CD4-positive, alpha-beta T cell treated with Interleukin-21 for 1 hour (primary cell): ENCODE data around the gene AGRN.
"Not testable (repeated sequence)": the region's sequence is repeated elsewhere in the genome, so short reads cannot be mapped to it uniquely, and the experiment has no call there.

ENCODE experiments used
- DNase-seq: peaks from one replicate; pipeline ENCODE4 v3.0.0-alpha.2; 2020

Gene AGRN

DNA sequence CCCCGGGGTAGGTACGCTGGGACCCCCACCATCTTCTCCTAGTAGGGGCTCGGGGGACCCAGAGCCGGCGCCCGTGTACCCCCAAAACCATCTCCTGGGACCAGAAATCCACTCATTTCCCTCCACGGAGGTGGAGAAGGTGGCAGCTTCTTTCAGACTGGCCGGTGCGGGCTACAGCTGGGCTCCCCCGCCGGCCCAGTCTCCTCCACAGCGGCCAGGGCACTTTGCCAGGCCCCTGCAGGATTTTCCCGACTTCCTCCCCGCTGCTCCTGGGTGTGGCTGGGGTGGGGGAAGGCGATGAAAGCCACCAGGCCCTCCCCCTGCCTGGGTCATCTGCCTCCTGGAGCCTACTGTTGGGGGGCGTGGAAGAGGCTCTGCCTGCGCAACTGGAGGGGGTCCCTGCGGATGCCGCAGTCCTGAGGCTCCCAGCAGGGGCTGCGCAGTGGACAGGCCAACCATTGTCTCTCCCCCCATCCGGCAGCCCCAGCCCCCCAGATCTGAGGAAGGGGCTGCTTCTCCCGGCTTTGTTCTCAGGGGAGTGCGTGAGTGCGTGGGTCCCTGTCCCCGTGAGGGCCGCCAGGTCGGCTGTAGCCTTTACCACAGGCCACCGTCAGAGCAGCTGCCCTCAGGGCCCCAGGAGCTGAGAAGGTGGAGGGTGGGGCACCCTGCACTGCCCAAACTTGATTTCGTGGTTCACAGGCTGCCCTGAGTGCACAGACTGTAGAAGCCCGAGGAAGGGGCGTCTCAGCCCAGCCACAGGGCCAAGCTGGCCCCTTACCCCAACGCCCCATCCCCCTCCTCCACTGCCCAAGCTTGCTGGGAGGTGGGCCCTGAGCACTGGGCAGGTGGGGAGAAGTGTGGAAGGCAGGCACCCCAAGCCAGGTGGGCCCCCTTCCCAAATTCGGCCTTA lies 1.3 kb downstream of the AGRN start:
- DNase-seq: no peak

DNA sequence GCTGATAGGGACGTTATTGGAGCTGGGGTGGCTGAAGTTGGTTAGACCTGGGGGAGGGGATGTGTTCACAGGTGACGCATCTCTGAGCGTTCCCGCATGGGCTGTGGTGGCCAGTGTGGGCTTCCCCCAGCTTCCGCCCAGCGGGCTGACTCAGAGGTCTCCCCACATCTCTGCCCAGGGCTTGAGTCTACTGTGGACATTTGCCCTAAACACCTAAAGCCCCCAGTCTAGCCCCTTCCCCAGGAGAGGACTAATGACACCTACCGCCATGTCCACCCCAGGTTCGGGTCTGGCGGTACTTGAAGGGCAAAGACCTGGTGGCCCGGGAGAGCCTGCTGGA lies 2.0 kb downstream of the AGRN start:
- DNase-seq: no peak

DNA sequence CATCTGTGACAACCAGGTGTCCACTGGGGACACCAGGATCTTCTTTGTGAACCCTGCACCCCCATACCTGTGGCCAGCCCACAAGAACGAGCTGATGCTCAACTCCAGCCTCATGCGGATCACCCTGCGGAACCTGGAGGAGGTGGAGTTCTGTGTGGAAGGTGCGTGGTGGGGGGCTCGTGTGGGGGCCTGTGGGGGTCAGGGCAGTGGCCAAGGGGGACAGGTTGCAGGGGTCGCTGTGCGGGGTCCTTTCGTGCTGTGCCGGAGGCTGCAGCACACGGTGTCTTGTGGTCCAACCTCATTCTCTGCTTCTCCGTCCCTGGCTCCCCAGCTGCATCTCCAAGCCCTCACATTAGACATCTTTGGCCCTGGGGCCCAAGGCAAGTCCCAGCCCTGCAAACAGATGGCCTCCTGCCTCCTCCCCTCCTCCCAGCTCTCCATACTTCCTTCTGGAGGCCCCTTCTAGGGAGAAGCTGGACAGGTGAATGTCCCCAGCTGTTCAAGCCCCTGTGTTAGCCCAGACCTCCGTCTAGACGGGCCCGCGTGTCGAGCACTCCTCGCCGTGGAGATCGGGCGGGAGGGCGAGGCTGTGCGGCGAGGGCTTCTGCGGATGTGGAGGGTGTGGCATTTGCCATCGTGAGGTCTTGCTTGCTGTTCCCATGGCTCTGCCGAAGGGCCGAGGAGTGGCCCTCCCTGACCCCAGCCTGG lies 2.5 kb downstream of the AGRN start:
- DNase-seq: no peak

DNA sequence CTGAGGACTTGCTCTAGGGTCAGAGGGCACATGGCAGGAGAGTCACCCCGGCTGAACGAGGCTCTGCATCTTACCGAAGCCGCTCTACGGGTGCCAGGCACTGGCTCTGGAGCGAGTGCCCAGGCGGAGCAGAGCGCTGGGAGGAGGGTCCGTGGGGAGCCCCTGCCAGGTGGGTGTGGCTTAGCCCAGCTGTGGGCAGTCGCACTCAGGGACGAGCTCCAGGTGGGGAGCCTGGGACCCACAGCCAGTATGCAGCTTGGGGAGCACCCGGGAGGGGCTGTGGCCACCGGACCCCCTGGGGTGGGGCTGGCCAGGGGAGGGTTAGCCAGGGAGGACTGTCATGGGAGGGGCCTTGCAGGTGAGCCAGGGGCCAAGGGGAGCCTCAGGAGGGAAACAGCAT lies 3.8 kb downstream of the AGRN start:
- DNase-seq: no peak

DNA sequence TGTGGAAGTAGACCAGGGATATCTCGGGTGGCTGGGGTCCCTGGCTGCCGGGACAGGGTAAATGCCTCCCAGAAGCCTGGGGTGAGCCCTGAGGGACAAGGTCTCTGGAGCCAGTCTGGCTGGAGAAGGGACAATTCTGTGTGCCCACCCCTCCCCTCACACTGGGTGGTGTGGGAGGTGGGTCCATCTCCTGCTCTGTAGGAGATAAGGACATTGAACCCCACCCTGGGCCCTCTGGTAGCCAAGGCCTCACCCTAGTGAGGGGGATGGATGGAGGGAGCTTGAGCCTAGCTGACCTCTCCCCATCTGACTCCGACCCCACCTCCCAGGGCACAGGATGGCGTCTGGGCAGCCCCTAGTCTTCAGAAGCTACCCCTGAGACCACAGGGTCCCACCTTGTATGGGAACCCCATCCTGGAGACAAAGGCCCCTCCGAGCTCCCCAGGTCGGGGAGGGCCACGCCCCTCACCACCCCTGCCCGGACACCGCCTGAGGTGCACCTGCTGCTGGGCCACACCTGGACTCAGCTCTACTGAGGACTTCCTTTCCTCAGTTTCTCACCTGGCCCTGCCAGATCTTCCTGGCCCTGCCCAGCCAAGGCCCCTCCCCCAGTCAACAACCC lies 4.3 kb downstream of the AGRN start:
- DNase-seq: no peak

DNA sequence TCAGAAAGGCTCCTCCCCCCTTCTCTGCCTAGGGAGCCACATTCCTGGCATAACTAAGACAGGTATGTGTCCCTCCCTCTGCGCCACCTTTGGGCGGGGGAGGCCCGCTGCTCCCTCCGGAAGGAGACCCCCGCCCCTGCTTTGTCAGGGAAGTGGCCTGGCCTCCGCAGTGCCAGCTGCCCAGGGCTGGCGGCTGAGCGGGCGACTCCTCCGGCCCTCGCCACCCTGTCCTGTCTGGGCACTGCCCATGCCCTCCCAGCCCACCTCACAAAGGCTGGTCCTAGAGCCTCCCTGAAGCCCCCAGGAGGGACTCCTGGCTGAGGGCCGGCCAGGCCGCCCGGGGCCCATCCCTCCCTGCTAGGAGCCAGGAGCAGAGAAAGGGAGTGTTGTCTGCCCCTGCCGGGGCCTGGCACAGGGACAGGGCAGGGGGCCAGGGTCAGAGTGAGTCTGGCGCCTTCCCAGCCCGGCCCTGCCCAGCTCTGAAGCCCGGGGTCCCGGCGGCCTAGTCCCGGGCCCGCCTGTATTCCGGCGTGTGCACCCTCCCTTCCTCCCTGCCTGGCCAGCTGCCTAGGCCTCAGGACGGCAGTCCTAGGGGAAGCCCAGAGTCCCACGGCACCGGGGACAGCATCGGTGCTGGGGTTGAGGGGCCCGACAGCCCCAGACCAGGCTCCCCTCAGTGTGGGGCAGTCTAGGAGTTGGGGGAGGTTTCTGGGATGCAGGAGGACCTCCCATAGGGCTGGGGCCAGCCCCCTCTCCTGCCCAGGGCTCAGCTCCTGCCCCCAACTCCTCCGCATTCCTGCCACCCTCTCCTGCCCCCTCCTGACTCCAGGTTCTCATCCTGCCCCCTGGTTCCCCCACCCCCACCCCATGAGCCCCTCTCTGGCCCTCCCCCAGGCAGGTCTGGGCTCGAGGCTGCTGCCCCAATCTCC lies 5.1 kb downstream of the AGRN start:
- DNase-seq: no peak

DNA sequence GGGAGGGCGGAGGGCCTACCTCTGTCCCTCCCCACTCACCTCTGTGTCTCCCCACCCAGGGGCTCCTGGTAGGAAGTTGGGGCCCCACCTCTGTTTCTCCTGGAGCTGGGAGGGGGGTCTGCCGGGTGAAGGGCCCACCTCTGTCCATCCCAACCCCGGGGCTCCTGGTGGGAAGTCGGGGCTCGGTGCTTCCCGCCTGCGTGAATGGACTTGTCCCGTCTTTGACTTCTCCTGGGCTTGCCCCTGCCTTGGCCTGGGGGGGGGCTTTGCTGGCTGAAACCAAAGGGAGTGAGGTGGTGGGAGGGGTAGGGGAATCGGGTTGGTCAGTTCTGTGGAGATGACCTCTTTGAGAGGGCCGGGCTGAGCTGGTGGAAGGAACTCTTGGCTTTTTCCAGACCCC lies 5.8 kb downstream of the AGRN start:
- DNase-seq: no peak

DNA sequence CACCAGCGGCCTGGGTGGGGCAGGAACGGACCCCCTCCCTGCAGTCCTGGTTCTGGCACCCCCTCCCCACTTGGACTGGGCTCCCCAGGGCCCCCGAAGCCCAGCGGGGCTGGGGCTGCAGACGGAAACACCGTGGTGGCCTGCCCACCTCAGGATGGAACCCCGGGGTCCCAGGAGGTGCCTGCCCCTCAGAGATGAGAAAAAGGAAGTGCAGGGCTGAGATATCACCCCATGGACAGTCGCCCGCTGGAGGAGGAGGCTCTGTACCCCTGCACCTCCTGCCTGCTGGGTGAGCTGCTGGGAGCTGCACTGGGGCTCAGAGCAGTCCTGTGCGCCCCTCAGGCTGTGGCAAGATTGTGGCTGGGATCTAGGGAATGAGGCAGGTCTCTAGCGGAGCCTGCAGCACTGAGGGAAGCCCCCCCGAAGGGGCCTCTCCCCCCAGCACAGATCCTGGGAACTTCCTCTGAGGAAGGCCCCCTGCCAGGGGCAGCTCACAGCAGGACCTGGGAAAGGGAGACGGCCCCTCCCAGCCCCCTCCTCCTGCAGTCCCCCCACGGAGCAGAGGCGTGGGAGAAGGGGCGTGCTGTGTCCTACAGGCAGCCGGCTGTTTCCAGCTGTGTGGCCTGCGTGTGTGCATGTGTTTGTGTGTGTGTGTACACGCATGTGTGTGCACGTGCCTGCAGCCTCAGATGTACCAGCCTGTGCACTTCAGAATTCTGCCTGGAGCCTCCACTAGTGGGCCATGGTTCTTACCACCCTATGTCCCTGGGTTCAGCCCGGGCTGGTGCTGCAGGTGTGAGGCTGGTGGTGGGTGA lies 6.9 kb downstream of the AGRN start:
- DNase-seq: no peak

DNA sequence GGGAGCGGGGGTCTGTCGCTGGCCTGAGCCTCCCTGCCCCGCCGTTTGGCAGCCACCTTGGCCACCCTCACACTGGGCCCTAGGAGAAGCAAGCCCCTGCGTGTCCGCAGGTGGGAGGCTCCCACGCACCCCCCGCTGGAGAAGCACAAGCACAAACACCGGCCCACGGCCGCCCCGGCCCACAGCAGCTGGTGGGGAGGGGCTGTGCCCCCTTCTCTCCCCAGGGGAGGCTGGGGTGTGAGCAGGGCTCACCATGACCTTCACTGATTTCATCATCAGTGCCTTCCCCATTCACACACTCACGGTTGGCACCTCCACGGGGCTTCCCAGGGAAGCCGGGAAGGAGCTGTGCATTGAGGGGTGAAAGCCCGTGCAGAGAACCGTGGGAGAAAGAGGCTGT lies 7.9 kb downstream of the AGRN start:
- no peak for DNase-seq

DNA sequence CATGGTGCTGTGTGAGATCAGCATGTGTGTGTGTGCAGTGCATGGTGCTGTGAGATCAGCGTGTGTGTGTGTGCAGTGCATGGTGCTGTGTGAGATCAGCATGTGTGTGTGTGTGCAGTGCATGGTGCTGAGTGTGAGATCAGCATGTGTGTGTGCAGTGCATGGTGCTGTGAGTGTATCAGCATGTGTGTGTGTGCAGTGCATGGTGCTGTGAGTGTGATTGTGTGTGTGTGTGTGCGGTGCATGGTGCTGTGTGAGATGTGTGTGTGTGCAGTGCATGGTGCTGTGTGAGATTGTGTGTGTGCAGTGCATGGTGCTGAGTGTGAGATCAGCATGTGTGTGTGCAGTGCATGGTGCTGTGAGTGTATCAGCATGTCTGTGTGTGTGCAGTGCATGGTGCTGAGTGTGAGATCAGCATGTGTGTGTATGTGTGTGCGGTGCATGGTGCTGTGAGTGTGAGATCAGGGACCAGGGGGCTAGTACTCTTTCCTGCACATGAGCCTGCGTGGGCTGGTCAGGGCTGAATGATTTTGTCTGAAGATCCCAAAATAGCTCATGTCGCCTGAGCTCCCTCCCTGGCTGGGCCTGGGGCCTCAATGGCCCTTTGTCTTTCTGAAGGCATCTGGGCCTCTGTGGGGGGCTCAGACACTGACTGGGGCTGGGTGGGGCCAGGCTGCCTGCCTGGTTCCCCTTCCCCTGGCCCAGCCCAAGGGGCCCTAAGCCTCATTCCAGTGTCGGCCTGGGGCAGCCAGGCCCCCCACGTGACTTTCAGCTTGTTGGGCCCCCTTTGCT lies 11.1 kb downstream of the AGRN start:
- DNase-seq: not testable (repeated sequence)

DNA sequence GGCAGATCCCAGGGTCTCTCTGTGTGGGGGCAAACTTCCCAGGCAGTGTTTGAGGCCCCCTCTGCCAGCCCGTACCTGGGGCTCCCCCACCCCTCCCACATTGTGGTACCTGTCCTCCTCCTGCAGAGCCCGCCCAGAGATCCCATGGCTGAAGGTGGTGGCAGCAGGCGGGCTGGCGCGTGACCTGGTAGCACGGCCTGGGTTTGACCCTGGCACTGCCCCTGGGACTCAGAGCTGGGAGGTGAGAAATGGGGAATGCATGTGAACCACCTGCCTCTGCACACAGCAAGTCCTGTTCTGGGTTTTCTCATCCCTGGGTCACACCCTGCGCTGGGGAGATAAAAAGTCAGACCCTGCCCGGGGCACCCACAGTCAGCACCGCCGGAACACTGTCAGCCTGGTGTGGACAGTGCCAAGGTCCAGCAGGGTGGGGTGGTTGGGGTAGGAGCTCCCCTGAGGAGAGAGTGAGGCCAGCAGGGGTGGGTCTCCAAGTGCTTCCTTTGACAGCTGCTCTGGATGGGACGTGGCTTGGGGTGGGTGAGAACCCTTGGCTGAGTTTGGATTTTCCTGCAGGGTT lies 11.8 kb downstream of the AGRN start:
- DNase-seq: no peak

DNA sequence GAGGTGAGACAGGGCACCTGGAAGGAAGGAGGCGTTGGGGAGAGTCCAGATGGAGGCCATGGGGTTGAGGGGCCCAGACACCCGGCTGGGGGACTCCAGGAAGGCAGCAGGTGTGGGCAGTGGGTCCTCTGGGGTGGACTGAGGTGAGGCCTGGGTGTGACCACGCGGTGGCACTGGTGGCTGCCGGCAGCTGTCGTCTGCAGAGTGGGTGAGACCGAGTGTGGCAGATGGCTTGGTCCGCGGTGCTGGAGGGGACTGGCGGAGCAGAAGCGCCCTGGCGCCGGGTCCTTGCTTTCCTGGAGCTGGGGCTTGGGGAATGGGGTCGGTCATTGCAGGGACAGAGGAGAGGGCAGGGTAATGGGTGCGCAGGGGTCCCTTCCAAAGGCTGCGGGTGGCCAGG lies 12.5 kb downstream of the AGRN start:
- no peak for DNase-seq

DNA sequence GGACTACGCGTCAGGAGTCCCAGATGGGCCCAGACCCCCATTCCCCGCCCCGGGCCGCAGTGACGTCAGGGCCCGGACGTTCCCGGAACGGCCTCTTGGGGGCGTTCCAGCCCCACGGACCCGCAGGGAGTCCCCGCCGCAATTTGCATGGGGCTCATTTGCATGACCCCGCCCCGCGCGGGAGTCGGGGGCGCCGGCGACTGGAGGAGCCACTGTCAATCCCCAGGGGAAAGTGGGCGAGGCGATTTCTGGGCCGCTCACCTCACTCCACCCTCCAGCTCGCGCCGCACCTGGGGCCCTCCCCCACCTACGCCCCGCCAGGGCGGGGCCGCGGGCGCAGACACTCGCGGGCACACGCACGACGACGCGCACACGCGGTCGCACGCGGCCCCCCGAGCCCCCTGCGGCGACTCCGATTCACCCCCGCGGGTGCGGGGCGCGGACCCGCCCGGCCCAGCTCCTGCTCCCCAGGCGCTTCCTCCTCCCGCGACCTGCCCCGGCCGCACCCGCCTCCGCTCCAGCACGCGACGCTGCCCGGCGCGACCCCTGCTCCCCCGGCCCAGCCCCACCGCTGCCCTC lies 13.2 kb downstream of the AGRN start:
- DNase-seq: peak; percentile 87

DNA sequence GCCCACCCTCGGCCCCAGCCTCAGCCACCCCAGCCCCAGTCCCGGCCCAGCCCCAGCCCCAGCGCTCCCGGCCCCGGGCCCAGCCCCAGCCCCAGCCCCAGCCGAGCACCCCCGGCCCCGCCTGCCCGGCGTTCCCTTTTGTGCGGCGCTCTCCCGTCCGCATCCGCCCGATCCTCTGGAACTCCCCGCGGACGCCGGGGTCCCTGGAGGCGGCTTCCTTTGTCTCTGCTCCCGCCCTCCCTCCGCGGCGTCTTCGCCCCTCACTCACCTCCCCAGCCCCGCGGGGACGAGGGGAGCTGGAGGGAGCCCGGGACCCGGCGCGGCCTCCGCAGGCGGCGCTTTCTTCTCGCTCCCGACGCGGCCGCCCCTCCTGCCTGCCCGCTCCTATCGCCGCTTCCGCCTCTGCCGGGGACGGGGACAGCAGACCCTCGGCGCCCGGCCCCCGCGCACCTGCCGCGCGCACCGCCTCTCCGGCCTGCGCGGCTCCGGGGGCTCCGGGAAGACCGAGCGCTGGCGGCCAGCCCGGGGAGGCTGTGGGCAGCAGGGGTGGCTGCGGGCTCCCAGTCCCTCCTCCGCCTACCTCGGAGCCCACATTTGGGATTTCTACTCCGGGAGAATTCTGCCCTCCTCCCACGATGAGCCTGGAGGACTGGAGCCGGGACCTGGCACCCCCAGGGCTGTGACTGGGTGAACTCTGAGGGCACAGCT lies 14.0 kb downstream of the AGRN start:
- DNase-seq: no peak

DNA sequence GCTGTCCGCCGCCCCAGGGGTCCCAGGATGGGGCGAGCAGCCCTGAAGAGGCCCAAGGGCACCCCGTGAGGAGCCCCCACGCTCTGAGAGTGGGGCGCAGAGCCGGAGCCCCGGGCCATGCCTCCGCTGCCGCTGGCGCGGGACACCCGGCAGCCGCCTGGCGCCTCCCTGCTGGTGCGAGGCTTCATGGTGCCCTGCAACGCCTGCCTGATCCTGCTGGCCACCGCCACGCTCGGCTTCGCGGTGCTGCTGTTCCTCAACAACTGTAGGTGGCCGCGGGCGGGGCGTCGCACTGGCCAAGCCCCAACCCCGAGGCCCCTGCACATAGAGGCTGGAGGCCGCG lies 14.5 kb downstream of the AGRN start:
- DNase-seq: no peak

DNA sequence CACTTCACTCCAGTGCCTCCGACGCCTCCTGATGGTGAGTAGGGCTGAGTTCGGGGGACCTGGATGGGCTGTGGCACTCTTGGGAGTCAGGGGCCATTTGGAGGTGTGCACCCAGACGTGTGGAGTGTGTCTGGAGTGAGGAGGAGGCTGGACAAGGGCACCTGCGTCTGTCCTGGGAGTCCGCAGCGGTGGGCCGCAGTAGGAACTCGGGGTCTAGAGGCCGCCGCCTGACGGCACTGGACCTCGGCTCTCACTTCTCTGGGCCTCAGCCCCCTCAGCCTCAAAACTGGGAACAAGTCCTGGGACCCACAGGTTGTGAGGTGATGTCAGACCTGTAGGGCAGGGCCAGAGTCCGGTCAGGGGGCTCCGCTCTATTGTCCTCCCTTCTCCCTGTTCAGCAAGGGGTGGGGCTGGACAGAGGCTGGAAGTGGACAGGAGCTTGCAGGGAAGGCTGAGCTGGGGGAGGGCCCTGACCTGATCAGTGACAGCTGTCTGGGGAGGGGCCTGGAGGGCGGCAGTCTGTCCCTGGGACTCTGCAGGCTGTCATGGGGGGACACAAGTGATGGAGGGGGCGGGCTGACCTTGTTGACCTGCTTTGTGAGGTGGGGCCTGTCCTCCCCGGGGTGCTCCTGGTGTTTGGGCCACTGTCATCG lies 15.5 kb downstream of the AGRN start:
- no peak for DNase-seq

DNA sequence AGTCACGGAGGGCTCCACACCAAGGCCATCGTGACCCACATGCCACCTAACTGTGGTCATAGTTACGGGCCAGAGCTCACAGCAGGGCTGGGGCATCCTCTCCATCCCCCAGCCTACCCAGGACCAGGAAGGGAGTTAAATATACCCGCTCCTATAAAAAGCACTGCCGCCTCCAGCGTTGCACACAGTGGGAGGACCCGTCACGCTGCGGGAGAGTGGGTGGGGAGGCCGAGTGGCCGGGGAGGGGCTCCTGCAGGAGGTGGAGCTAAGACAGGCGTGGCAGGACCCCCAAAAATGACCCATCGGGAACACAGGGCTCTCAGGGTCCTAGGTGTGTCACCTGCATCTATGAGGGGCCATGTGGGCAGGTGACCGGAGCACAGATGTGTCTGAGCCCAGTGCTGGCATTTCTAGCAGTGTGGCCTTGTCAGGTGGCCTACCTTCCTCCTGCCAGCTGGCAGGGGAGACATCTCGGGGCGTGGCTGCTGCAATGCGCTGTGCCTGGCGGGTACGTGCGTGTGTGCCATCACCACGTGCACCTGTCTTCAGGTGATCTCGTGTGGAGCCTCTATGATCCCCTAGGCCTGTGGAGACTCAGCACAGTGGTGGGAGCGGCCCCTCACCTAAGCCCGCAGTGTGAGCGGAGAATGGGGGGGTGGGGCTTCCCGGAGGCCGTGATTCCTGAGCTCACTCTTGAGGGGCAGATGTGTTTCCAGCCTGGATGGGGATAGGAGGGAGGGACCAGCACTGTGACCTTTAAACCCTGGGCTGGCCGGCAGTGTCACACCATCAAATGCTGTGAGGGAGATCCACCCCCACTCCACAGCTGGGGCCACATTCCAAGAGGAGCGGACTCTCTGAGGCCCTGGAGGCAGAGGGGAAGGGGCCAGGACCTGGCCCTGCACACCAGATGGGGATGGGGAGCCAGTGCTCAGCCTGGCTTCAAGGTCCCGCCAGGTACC lies 17.7 kb downstream of the AGRN start:
- no peak for DNase-seq

DNA sequence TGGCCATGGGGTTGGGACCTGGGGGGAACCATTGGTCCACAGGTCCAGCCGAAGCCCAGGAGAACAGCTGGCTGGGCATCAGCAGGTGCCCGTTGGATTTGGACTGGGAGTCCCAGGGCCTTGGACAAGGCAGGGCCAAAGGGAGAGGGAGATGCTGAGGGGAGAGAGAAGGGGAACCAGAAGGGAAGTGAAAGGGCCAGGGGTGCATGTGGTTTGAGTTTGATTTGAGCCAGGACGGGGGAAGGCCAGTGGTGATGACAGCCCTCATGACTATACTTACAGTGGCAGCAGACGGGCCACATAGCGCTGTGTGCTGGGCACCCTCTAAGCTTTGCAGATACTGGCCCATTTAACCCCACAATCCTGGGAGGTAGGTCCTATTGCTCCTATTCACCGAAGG lies 18.8 kb downstream of the AGRN start:
- no peak for DNase-seq
